D721Med (cell line): ENCODE results near the gene PRXL2A.

Experiments
- DNase-seq: peaks from one replicate; pipeline ENCODE4 v3.0.0; 2011; ENCODE audit warnings: low spot score; ENCODE audit not compliant: insufficient read length
- FAIRE-seq: peaks from 2 replicates; lab custom pipeline; 2011; peaks lifted over from hg19 to GRCh38; lab: Jason Lieb, UNC
- TF ChIP-seq, protein P1 (sequence below): IDR thresholded peaks from 2 replicates; pipeline ENCODE4 v1.5.1; 2012; ENCODE audit warnings: mild to moderate bottlenecking, control low read depth; ENCODE audit not compliant: insufficient read depth; ENCODE audit errors: missing control alignments

Gene PRXL2A

DNA sequence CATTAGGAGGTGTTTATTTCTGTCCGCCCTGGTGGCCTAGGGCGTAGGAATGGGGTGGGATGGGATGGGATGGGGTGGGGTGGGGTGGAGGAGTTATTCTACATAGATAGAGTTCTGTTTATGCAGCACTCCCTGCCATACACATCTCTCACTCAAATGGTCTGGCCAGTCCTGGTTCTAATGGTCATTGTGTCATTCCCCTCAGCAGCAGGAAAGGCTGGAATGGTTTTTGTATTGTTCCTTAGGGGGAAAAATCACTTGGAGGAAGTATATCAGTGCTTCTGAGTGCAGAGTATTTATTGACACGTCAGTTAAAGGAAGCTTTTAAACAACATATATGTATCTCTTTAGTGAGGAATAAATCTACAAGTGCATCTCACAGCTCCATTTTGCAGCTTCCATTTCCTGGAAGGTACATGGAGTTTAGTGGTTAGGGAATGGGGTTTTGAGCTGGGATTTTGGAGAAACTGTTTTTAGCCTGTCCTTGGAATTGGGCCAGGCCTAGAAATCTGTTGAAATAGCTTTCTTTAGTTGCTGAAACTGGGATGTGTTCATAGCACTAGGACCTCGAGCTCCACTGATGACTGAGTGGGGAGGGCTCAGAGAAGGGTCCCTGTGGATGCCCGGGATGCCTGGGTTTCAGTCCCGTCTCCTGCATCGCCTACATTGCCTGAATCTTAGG lies 54.1 kb downstream of the PRXL2A start:
- no peak for DNase-seq
- no peak for FAIRE-seq
- TF ChIP-seq, protein P1, sequence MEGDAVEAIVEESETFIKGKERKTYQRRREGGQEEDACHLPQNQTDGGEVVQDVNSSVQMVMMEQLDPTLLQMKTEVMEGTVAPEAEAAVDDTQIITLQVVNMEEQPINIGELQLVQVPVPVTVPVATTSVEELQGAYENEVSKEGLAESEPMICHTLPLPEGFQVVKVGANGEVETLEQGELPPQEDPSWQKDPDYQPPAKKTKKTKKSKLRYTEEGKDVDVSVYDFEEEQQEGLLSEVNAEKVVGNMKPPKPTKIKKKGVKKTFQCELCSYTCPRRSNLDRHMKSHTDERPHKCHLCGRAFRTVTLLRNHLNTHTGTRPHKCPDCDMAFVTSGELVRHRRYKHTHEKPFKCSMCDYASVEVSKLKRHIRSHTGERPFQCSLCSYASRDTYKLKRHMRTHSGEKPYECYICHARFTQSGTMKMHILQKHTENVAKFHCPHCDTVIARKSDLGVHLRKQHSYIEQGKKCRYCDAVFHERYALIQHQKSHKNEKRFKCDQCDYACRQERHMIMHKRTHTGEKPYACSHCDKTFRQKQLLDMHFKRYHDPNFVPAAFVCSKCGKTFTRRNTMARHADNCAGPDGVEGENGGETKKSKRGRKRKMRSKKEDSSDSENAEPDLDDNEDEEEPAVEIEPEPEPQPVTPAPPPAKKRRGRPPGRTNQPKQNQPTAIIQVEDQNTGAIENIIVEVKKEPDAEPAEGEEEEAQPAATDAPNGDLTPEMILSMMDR = no peak

DNA sequence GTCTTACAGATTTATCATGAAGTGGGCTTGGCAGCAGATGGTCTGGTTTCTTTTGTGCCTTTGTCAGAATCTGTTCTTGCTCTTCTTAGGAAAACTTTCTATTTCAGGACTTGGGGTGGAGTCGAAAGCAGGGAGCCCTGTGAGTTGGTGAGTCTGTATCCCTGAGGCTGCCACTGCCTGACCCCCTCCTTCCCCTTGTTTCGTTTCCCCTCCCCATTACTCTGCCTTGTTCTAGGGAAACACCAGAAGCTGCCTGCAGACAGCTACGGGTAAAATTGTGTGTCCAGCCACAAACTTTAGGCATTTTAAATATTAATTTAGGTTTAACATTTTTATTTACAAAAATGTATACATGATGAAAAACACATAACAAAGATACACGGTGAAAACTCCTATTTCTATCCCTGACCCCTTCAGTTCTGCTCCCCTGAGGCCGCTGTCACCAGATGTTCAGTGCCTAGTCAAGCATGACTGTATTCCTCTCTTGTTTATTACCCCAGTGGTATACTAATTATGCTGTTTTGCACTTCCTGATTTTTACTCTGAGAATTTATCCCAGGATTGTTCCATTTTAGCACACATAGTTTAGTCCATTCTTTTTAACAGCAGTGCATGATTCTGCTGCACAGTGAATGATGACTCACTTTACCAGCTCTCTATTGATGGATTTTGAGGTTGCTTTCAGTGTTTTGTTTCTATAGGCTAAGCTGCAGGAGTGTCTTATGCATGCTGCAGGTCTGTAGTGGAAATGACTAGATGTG lies 54.8 kb downstream of the PRXL2A start:
- no peak for DNase-seq
- FAIRE-seq = no peak
- TF ChIP-seq, protein P1 = no peak

DNA sequence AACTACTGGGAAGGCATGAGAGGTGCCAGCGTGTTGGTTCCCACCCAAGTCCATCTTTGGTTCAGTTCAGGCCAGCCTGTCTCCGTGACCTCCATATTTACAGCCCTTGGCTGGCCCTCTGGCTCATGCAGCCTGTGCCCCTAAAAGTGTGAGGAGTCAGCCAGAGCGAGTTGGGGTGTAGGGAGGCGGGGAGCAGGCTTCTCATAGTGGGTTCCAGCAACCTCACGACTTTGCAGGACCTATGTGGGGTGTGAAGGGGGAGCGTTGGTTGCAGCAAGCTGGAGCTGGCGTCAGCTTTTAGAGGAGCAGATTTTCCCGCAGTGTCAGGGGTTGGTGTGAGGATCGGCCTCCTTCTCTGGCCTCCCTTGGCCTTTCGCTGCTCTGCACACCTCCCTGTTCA lies 55.5 kb downstream of the PRXL2A start:
- no peak for FAIRE-seq

DNA sequence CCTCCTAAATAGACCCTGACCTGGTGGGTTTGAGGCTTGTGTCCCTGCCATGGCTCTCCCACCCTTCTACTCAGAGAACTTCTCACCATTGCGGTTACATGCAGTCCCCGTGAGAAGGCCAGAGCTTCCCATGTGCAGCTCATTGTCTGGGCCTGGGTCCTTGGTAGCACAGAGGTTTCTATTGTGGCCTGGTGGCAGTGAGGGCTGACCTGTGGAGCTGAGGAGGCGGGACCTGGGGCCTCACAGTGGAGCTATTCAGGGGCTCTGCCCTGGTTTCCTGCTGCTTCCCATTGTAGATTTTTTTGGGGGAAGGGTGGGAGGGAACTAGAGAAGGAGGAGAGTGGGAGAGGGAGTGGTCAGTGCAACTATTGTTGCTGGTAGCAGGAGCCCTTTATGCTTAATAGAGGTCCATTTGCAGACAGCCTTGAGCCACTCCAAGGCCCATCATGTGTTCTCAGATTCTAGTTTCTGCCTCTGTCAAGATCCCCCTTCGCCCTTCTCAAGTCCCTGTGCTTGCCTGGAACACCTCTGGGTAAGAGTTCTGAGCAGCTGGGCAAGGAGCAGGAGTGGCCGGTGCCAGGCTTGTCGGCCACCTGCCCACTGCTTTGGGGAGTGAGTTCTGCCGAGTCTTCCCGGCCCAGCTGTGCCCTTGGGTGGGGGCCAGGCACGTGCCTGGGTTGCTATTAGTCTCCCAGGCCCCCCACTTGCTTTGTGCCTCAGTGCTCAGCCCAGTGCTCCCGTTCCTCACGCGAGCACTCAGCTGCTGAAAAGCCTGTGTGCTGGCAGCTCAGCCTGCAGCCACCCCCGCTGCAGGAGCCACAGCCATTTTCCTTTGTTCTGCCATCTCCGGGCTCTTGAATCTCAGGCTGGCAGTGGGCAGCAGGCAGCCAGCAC lies 56.5 kb downstream of the PRXL2A start:
- TF ChIP-seq, protein P1 = no peak
- no peak for FAIRE-seq
- DNase-seq = no peak

More for the DNA sequence above, 55.5 kb downstream of the PRXL2A start:
- TF ChIP-seq, protein P1 = no peak
- no peak for DNase-seq

DNA sequence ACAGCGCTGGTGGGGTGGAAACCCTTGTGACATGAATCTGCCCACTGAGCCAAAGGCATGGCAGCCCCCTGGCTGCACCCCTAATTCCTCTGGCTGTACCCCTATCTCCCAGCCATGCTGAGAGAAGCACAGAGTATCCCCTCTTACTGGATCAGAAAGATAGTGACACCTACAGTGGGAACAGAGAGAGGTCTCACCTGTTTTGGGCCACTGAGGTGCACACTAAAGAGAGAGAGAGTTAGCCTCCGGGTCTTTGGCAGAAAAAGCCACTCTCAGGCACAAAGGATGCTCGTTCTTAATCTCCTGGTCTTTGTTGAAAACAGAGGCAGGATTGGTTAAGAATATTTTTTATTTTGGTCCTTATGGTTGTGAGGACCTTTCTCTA lies 57.1 kb downstream of the PRXL2A start:
- no peak for FAIRE-seq
- TF ChIP-seq, protein P1 = no peak
- no peak for DNase-seq

DNA sequence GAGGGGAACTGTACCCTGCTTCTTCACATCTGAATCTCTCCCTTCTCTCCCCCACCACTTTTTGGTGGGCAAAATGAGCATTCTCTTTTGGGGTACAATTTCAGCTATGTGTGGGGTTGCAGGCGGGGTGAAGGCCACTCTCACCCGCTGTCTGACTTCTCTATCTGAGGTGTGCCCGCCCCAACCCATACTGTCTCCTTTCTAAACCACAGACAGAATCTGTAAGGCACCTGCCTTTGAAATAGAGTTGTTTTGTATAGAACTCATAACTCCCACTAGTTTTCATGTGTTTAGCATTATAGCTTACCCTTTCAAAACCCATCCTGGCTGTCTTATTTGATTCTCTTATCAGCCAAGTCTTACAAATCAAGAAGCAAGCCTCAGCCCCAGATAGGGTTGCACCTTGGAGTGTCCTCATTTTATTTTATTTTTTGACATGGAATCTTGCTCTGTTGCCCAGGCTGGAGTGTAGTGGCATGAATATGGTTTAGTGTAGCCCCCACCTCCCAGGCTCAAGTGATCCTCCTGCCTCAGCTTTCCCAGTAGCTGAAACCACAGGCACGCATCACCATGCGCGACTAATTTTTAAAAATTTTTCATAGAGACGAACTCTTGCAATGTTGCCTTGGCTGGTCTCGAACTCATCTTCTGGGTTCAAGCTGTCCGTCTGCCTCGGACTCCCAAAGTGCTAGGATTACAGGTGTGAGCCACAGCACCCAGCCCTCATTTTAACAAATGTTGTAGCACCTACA lies 57.7 kb downstream of the PRXL2A start:
- TF ChIP-seq, protein P1 = no peak
- no peak for DNase-seq
- no peak for FAIRE-seq
